Mucosa of stomach (tissue), 1 donor: ENCODE measurements around the gene ICE2.

Source experiments
- H3K27me3 ChIP-seq: one replicate; pipeline ENCODE4 v1.7.0; 2013; ENCODE audit warnings: mild to moderate bottlenecking, low read length; ENCODE audit not compliant: control insufficient read depth, insufficient read depth
- H3K36me3 ChIP-seq: one replicate; pipeline ENCODE4 v1.7.0; 2013; ENCODE audit warnings: low read length; ENCODE audit not compliant: control insufficient read depth, insufficient read depth
- H3K4me1 ChIP-seq: one replicate; pipeline ENCODE4 v1.7.0; 2013; ENCODE audit warnings: mild to moderate bottlenecking, low read length; ENCODE audit not compliant: control insufficient read depth, insufficient read depth
- H3K4me3 ChIP-seq: one replicate; pipeline ENCODE4 v1.7.0; 2013; ENCODE audit warnings: low read length
- H3K9ac ChIP-seq: one replicate; pipeline ENCODE4 v1.7.0; 2013; ENCODE audit warnings: mild to moderate bottlenecking, low read length, moderate library complexity
- H3K9me3 ChIP-seq: one replicate; pipeline ENCODE4 v1.7.0; 2013; ENCODE audit warnings: mild to moderate bottlenecking, low read length, moderate library complexity; ENCODE audit not compliant: control insufficient read depth
- donor health status: Pancreatic carcinoma.

The ICE2 gene

DNA sequence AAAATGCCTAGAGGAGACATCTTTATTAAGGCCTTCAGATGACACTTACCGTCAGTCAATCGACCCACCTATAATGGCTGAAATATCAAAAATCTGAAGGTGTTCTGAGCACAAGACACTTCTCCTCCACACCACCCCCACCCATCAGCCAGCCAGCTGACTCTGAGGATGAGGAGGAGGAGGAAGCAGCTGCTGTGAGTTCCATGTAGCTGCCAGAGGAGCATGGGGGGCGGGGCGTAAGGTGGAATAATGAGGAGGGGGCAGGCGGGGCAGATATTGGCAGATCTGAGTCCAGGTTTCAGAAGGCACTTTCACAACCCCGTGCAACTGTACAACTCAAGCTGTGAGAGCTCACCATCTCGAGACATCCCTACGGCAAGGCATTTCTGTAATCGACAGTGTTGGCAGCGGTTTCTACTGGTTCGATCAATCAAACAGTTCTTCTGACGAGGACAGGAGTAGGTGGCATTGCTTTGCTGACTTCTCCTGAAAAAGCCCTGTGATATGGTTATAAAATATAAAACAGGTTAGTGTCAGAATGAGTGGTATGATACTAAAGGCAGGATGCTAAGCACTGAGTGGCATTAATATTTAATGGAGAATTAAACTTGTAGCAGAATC lies 35.4 kb upstream of the ICE2 start:
- H3K27me3 ChIP-seq = no peaks in the 10 kb centered on the region
- no peaks in the 10 kb centered on the region for H3K9me3 ChIP-seq
- H3K4me3 ChIP-seq = no peak overlapping the region
- no peak overlapping the region for H3K9ac ChIP-seq
- H3K4me1 ChIP-seq = peaks cover 5% of the 10 kb centered on the region
- no peaks in the 10 kb centered on the region for H3K36me3 ChIP-seq

DNA sequence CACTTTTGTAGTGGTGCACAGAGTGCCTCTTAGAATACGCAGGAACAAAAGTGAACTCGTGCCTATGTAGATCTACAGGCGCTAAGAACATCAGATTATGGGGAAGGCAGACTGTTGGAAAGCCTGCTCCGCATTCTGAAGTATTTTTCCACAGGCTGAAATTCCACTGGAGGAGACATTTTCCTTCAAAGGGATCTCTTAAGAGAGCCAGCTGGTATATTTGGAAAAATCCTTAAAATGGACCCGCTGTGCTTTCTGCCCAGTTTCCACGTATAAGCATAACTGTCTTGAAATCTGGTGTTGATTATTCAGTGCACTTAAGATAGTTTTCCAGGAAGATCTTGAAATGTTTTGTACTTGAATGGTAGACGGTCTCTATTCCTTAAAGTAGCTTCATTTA lies 34.7 kb upstream of the ICE2 start:
- H3K9me3 ChIP-seq = no peaks in the 10 kb centered on the region

DNA sequence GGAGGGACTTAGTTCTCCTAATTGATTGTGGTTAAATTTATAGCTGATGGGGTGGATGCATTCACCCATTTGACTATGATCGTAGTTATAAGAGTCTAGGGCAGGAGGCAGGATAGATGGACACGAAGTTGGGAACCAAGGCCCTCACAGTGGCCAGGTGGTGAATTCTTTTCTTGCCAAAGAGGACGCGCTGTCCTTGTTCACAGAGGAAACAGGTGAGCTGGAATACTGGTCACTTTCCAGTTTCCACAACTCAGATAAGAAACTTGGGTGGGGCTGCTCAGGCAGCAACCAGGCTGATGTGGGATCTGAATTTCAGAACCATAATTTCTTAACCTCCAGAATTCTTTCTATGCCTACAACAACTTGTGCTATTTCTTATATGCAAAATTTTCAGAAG lies 34.0 kb upstream of the ICE2 start:
- Histone ChIP-seq H3K9me3 (no peaks in the 10 kb centered on the region), H3K4me1 (peaks cover 5% of the 10 kb centered on the region), H3K4me3 (no peak overlapping the region), H3K9ac (no peak overlapping the region), H3K36me3 (no peaks in the 10 kb centered on the region), H3K27me3 (no peaks in the 10 kb centered on the region)

More for the DNA sequence above, 34.7 kb upstream of the ICE2 start:
- H3K4me3 ChIP-seq = no peak overlapping the region
- H3K4me1 ChIP-seq = peaks cover 5% of the 10 kb centered on the region
- H3K36me3 ChIP-seq = no peaks in the 10 kb centered on the region
- no peaks in the 10 kb centered on the region for H3K27me3 ChIP-seq
- no peak overlapping the region for H3K9ac ChIP-seq

DNA sequence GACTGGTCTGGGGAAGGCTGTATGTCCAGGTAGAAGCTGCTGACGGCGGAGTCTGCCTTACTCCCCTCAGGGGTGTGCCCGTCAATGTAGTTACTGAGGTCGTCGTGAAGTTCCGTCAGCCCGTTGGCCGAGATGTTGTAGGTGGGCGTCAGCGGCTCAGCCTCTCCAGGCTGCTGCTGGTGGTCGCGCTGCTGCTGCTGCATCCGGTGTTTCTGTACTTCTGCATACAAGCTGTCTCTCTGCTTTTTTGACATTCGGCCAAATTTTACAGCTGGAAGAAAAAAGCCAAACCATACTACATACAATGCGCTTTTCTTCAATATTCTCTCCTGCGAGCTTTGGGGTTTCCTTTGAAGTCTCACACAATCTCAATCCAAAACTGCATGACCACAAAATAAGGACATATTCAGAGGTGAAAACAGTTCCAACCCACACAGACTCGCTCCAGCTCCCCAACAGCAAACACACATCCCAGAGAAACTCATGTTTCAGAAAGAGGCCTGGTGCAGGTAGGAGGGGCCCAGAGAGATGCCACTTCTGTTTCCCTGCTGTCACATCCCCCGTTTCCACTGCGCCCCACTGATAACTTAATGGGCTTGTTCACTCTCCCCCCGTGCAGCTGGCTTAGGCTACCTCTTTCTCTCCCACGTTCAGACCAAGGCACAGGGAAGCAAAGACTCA lies 32.5 kb upstream of the ICE2 start:
- Histone ChIP-seq H3K9ac (no peak overlapping the region), H3K4me3 (no peak overlapping the region), H3K27me3 (no peaks in the 10 kb centered on the region), H3K9me3 (no peaks in the 10 kb centered on the region), H3K4me1 (peaks cover 5% of the 10 kb centered on the region), H3K36me3 (no peaks in the 10 kb centered on the region)

DNA sequence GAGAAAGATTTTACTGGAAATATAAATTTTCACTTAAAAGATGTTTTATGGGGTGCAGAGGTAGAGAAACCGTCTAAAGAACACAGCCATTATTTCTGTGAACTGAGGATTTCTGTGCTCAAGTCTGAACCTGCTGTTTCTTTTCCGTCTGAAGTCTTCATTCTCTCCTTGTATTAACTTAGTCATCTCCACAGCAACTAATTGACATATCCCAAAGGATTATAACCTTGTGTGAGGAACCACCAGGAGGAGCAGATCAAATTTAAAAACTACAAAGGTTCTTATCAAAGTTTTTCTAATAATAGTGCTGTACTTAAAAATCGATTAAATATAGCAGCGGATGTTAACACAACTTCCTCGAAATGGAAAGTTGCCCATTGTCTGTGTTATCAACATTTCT lies 31.1 kb upstream of the ICE2 start:
- no peaks in the 10 kb centered on the region for H3K27me3 ChIP-seq
- H3K9ac ChIP-seq = no peak overlapping the region
- no peaks in the 10 kb centered on the region for H3K36me3 ChIP-seq
- peaks cover 5% of the 10 kb centered on the region for H3K4me1 ChIP-seq
- no peak overlapping the region for H3K4me3 ChIP-seq
- no peaks in the 10 kb centered on the region for H3K9me3 ChIP-seq

DNA sequence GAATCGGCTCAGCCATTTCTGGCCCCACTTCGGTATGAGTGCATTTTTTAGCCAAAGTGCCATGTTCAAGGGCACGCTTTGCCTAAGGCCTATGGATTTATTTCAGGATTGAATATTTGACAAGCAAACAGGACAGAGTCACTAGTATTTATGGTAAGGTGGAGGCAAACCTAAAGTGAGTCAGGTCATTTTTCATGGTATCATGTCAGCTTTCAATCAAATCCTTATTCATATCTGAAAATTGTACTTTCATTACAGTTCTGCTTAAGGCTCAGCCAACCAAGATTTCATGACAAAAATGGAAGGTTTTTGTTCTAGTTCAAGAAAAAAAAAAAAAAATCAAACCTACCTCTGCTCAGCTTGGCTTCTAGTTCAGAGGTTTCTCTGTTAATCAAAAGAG lies 30.5 kb upstream of the ICE2 start:
- H3K9me3 ChIP-seq = no peaks in the 10 kb centered on the region
- no peak overlapping the region for H3K4me3 ChIP-seq
- no peak overlapping the region for H3K9ac ChIP-seq
- H3K27me3 ChIP-seq = no peaks in the 10 kb centered on the region
- H3K36me3 ChIP-seq = no peaks in the 10 kb centered on the region
- H3K4me1 ChIP-seq = peaks cover 5% of the 10 kb centered on the region

DNA sequence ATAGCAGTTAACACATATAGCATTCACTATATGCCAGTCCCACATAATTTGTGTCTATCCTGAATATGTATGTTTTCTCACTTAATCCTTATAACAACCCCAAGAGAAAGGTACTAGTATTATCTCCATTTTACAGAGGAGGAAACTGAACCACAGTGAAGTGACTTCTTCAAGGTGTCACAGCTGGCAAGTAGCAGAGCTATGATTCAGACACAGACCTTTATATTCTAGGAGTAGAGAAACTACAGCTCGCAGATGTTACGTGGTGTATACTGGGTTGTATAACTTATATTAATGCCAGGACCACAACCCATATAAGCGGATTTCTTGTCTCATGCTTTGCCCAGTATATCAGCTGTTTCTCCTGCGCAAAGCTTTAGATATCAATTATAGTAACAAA lies 29.5 kb upstream of the ICE2 start:
- Histone ChIP-seq H3K9ac (no peak overlapping the region), H3K4me1 (peaks cover 5% of the 10 kb centered on the region), H3K9me3 (no peaks in the 10 kb centered on the region), H3K27me3 (no peaks in the 10 kb centered on the region), H3K4me3 (no peak overlapping the region), H3K36me3 (no peaks in the 10 kb centered on the region)

DNA sequence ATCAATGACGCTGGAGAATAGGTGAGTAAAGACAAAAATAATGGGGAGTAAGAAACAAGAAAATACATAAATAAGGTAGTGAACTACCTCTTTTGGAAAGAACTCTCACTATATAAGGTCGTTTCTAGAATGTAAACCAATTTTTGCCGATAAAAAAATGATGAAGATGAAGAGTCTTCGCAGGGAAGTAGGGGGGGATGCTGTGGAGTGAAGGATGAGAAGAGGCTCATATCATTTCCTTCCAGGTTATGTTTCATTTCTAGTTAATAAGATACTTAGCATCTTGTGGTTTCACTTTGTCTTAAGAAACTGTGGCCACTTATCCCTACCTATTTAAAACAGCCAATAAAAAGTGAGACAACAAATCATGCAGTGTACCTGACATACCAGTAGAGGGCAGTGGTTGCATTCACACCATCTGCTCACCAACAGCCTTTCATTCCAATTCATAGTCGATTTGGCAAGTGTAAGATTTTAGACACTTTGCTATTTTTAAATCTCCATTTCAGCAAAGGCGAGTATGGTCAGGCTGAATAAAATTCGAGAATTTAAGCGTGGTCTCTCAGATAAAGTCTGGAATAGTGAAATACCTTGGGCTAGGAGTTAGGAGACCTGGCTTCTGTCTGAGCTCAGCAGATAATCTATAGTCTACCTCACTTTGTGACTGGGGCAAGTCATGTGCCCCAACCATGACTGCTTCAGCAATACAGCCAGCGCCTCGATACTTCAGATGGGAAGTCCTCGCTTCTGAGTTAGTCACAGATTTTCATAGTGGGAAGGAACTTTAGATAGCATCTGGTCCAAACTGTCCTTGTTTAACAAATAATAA lies 28.9 kb upstream of the ICE2 start:
- Histone ChIP-seq H3K27me3 (no peaks in the 10 kb centered on the region), H3K9me3 (no peaks in the 10 kb centered on the region), H3K9ac (no peak overlapping the region), H3K36me3 (no peaks in the 10 kb centered on the region), H3K4me1 (peaks cover under 1% of the 10 kb centered on the region), H3K4me3 (no peak overlapping the region)

DNA sequence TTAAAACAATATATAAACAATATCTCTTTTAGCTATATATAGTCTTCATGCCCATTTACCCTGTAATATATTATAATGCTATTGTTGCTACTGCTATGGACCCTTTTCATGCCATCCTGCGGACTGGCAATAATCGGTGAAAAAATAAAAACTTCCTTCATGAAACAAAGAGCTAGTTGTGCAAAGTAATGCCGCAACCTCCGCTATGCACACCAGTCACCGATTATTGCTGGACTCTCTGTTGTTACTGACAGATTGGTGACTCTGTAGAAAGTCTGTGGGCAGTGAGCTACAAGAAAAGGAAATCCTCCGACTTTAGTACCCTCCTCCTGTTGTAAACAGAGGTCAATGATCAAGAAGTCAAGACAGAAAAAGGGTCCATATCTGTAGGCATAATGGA lies 17.9 kb upstream of the ICE2 start:
- Histone ChIP-seq H3K4me3 (no peak overlapping the region), H3K9ac (no peak overlapping the region), H3K27me3 (no peaks in the 10 kb centered on the region), H3K9me3 (no peaks in the 10 kb centered on the region), H3K36me3 (no peaks in the 10 kb centered on the region), H3K4me1 (no peaks in the 10 kb centered on the region)

DNA sequence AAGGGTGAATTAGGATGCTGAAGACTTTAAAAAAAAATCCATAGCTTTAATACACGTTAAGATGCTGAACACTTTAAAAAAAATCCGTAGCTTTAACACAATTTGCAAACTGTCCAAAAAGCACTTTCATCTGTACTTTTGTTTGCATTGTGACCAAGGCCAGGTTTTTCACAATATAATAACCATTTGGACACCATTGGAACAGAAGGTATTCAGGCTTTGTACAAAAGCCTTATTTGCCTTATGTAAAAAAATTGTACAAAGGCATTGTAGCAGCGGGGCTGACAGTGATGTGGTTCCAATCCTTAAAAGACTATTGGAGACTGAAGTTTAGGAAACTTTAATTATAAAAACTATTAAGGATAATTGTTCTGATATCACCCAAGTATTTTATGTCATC lies 15.2 kb upstream of the ICE2 start:
- H3K36me3 ChIP-seq = no peaks in the 10 kb centered on the region
- H3K27me3 ChIP-seq = no peaks in the 10 kb centered on the region
- no peaks in the 10 kb centered on the region for H3K9me3 ChIP-seq
- H3K9ac ChIP-seq = no peak overlapping the region
- no peak overlapping the region for H3K4me3 ChIP-seq
- no peaks in the 10 kb centered on the region for H3K4me1 ChIP-seq

DNA sequence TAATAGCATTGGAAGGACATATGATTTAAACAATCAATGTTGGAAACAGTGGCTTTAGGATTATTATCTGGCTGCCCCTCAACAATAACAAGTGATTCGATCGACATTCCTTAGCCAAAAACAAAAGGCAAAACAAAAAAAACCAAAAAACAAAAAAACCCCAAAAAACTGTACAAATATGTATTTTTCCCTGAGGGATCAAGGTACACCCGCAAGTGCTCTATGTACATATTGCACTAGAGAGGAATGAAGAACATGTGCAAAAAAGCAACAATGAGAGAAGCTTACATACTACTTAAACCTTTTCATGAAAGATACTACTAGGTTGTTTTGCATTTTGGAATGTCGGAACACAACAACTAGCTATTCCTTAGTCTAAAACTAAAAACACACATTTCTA lies 14.2 kb upstream of the ICE2 start:
- Histone ChIP-seq H3K9ac (no peak overlapping the region), H3K4me3 (no peak overlapping the region), H3K9me3 (no peaks in the 10 kb centered on the region), H3K4me1 (no peaks in the 10 kb centered on the region), H3K36me3 (no peaks in the 10 kb centered on the region), H3K27me3 (no peaks in the 10 kb centered on the region)

DNA sequence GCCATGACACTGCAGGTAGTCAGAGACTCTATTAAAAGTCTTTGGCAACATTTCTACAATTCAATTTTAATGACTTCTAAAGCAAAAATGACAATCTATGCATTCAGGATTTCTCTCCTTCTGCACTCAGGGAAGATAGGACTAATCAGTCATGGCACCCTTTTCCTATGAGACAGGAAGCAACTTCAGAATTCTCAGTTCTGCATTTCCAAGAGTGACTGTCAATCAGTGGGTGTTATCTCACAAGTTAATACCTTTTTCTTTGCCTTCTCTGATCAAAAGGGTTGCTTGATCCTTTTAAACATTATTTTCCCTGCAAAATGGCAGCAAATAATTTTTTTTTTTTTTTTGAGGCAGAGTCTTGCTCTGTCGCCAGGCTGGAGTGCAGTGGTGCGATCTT lies 7.8 kb upstream of the ICE2 start:
- Histone ChIP-seq H3K4me1 (no peaks in the 10 kb centered on the region), H3K27me3 (no peaks in the 10 kb centered on the region), H3K36me3 (no peaks in the 10 kb centered on the region)

More for the DNA sequence above, 7.8 kb upstream of the ICE2 start:
- no peaks in the 10 kb centered on the region for H3K9me3 ChIP-seq
- H3K9ac ChIP-seq = no peak overlapping the region
- no peak overlapping the region for H3K4me3 ChIP-seq
